PC-9 (cell line): ENCODE results near the gene KLF7.

Source experiments
- CTCF ChIP-seq: fragments of 200-600 bp; sonication (generic); conservative IDR thresholded peaks from 2 replicates; pipeline ENCODE4 v1.6.1; 2017; ENCODE audit warnings: mixed run types, antibody characterized with exemption, mild to moderate bottlenecking, moderate library complexity
- EZH2 ChIP-seq: fragments of 200-600 bp; sonication (generic); IDR thresholded peaks from 2 replicates; pipeline ENCODE4 v1.8.0; 2017; ENCODE audit warnings: antibody characterized with exemption, low read depth

GRCh38 chr2:207123776-207124391 is 41.9 kb downstream of the KLF7 start:
- no peak for TF ChIP-seq CTCF
- no peak for TF ChIP-seq EZH2
